Measurements from ENCODE around the gene ELAVL2.

- TF ChIP-seq RARB (CRISPR knock-in tag; IDR thresholded peaks at IDR 0.05): no peak
- no peak for TF ChIP-seq CREB5 (CRISPR knock-in tag; IDR thresholded peaks at IDR 0.05; ENCODE audit: low read depth)
- TF ChIP-seq PATZ1 (CRISPR knock-in tag; IDR thresholded peaks at IDR 0.05; ENCODE audit: borderline replicate concordance): no peak
- TF ChIP-seq CSDC2 (CRISPR knock-in tag; IDR thresholded peaks at IDR 0.05): no peak
- no peak for TF ChIP-seq ZNF8 (CRISPR knock-in tag; IDR thresholded peaks at IDR 0.05)
- TF ChIP-seq PPARA (CRISPR knock-in tag; IDR thresholded peaks at IDR 0.05; ENCODE audit: borderline replicate concordance): no peak
- TF ChIP-seq ARNTL (CRISPR knock-in tag; IDR thresholded peaks at IDR 0.05; ENCODE audit: borderline replicate concordance, low read depth): no peak
- TF ChIP-seq ESRRG (CRISPR knock-in tag; IDR thresholded peaks at IDR 0.05): no peak
- no peak for TF ChIP-seq GLIS3 (CRISPR knock-in tag; IDR thresholded peaks at IDR 0.05)
- TF ChIP-seq ZNF565 (CRISPR knock-in tag; conservative IDR thresholded peaks at IDR 0.05; ENCODE audit: low read depth): no peak
- no peak for TF ChIP-seq BACH2 (CRISPR knock-in tag; IDR thresholded peaks at IDR 0.05; ENCODE audit: borderline replicate concordance)
- no peak for TF ChIP-seq CSRNP3 (CRISPR knock-in tag; IDR thresholded peaks at IDR 0.05)
Observed at GRCh38 chr9:23803216-23803615, 22.8 kb downstream of the ELAVL2 start.
